ENCODE measurements around the gene IL15.

DNA sequence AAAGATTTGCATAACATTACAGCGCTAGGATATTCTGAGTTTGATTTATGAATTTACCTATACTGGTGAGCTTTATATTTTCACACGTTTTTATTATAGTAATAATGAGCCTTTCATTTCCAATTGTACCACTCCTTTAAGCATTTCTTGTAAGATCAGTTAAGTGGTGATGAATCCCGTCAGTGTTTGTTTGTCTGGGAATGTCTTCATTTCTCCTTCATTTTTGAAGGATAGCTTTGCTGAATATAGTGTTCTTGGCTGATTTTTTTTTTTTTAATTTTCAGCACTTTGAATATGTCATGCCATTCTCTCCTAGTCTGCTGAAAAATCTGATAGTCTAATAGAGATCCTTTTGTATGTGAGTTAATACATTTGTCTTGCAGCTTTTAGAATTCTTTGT, 70.1 kb downstream of the IL15 start:
- no peak for TF ChIP-seq REST (IDR thresholded peaks at IDR 0.05; ENCODE audit: low read depth)
- no peak for TF ChIP-seq CEBPB (IDR thresholded peaks at IDR 0.05)
- TF ChIP-seq MAX (IDR thresholded peaks at IDR 0.05): no peak
- no peak for TF ChIP-seq NFIC (IDR thresholded peaks at IDR 0.05)
- no peak for TF ChIP-seq TAF1 (IDR thresholded peaks at IDR 0.05; ENCODE audit: low read depth)
